ENCODE measurements around the gene DGCR8.

DGCR8 gene

GRCh38 chr22:20112623-20113511 is 32.8 kb downstream of the DGCR8 start:
- no peak for DNase-seq

- no peak for DNase-seq
These were observed 33.7 kb downstream of the DGCR8 start for GRCh38 chr22:20113551-20114310.

- DNase-seq, result no peak
These were observed 34.8 kb downstream of the DGCR8 start for GRCh38 chr22:20114506-20115475.

GRCh38 chr22:20115691-20116375 is 35.8 kb downstream of the DGCR8 start, which contains the start of gene RANBP1:
Gene RANBP1 (plus strand): TSS chr22:20116104. CDS start chr22:20116185, 81 bp downstream.
- no peak for DNase-seq

- DNase-seq, result no peak
These were observed 36.4 kb downstream of the DGCR8 start for GRCh38 chr22:20116376-20116950.

- DNase-seq, result peak; percentile 94 to 96
These were observed 37.1 kb downstream of the DGCR8 start, which contains the start of gene TRMT2A for GRCh38 chr22:20116951-20117632. Gene TRMT2A (minus strand): TSS chr22:20117226. CDS start chr22:20116906, 320 bp downstream.

GRCh38 chr22:20117633-20118299 is 37.7 kb downstream of the DGCR8 start:
- peak; percentile 77 to 85 for DNase-seq

- no peak for DNase-seq
These were observed 38.4 kb downstream of the DGCR8 start for GRCh38 chr22:20118300-20119020.

GRCh38 chr22:20121856-20122415 is 41.9 kb downstream of the DGCR8 start:
- DNase-seq, result no peak

- no peak for DNase-seq
These were observed 43.5 kb downstream of the DGCR8 start for GRCh38 chr22:20123366-20124082.

GRCh38 chr22:20124083-20124787 is 44.2 kb downstream of the DGCR8 start:
- no peak for DNase-seq

- no peak for DNase-seq
These were observed 45.4 kb downstream of the DGCR8 start for GRCh38 chr22:20125201-20126174.

GRCh38 chr22:20126284-20127029 is 46.4 kb downstream of the DGCR8 start:
- DNase-seq, result no peak

- DNase-seq, result no peak
These were observed 47.4 kb downstream of the DGCR8 start for GRCh38 chr22:20127318-20127868.

- DNase-seq, result no peak
These were observed 48.0 kb downstream of the DGCR8 start for GRCh38 chr22:20127869-20128618.

Measured in activated CD4-positive, alpha-beta T cell treated with anti-CD3 and anti-CD28 coated beads for 4 hours (primary cell).